ENCODE results near the gene GALNT17. TPM values are rescaled to one million over a fixed set of nuclear protein-coding genes. Genes with fewer than 3 reads are reported as not detected.

Gene GALNT17
- total RNA-seq, 1 experiment from 2014 or later = not detected

DNA sequence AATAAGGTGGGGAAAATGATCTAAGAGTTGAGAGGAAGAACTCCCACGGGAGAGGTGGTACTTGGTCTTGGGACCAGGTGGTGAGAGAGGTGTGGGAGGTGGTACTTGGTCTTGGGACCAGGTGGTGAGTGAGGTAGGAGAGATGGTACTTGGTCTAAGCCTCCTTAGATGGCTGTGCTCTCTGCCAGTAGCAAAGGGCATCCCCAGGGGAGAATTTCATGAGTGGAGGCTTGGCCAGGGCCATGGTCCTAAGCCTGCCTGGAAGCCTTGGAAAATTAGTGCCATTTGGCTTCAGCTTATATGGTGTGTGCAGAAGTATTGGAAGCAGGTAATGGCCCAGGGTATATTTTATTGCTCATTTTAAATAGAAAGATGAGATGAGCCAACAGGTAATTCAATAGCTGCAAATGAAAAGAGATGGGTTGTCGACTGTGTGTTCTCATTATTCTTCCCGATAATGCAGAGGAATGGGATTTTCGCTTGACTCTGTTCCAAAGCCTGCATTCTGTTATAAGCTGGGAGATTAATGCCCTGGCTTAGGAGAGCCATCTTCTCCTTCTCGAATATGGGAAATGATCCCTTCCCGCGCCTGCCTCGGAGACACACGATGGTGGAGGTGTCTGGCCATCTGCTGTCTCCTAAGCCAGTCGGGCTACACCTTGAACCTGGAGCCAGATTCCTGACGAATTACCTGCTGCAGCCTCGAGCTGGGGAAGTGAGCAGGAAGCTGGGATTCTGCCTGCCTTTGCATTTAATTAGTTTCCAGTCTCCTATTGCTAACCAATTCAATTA is 287.8 kb downstream of the GALNT17 start:
- intact Hi-C loops (cut with micrococcal nuclease; ENCODE audit: unreplicated experiment) = no loop called here
- no TSS peak for BruUV-seq (replicated peaks)
- DNase-seq (ENCODE audit: low read depth, low spot score) (no peak), ATAC-seq (no peak)
- no peaks in the 10 kb centered on the region for H3K36me3 ChIP-seq (ENCODE audit: control insufficient read depth, insufficient read depth, low read length)
- no peaks in the 10 kb centered on the region for H3K9me3 ChIP-seq (ENCODE audit: control insufficient read depth, insufficient read depth, low read depth, low read length)
- CTCF ChIA-PET = no interaction called here
- no peaks in the 10 kb centered on the region for H3K27me3 ChIP-seq (ENCODE audit: control insufficient read depth, insufficient read depth, low read length)
- H3K4me1 ChIP-seq (ENCODE audit: control insufficient read depth, insufficient read depth, low read length) = no peaks in the 10 kb centered on the region
- no peak overlapping the region for H3K27ac ChIP-seq (ENCODE audit: low read length)
- H3K4me3 ChIP-seq (ENCODE audit: low read depth in 2 of 2, low read length in 2 of 2) = no peak overlapping the region
- TF ChIP-seq, protein P1, sequence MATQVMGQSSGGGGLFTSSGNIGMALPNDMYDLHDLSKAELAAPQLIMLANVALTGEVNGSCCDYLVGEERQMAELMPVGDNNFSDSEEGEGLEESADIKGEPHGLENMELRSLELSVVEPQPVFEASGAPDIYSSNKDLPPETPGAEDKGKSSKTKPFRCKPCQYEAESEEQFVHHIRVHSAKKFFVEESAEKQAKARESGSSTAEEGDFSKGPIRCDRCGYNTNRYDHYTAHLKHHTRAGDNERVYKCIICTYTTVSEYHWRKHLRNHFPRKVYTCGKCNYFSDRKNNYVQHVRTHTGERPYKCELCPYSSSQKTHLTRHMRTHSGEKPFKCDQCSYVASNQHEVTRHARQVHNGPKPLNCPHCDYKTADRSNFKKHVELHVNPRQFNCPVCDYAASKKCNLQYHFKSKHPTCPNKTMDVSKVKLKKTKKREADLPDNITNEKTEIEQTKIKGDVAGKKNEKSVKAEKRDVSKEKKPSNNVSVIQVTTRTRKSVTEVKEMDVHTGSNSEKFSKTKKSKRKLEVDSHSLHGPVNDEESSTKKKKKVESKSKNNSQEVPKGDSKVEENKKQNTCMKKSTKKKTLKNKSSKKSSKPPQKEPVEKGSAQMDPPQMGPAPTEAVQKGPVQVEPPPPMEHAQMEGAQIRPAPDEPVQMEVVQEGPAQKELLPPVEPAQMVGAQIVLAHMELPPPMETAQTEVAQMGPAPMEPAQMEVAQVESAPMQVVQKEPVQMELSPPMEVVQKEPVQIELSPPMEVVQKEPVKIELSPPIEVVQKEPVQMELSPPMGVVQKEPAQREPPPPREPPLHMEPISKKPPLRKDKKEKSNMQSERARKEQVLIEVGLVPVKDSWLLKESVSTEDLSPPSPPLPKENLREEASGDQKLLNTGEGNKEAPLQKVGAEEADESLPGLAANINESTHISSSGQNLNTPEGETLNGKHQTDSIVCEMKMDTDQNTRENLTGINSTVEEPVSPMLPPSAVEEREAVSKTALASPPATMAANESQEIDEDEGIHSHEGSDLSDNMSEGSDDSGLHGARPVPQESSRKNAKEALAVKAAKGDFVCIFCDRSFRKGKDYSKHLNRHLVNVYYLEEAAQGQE (IDR thresholded peaks at IDR 0.05; ENCODE audit: insufficient read depth in 1 of 2, low read depth in 2 of 2, low read length in 1 of 2) = no peak
- TF ChIP-seq, protein P2, sequence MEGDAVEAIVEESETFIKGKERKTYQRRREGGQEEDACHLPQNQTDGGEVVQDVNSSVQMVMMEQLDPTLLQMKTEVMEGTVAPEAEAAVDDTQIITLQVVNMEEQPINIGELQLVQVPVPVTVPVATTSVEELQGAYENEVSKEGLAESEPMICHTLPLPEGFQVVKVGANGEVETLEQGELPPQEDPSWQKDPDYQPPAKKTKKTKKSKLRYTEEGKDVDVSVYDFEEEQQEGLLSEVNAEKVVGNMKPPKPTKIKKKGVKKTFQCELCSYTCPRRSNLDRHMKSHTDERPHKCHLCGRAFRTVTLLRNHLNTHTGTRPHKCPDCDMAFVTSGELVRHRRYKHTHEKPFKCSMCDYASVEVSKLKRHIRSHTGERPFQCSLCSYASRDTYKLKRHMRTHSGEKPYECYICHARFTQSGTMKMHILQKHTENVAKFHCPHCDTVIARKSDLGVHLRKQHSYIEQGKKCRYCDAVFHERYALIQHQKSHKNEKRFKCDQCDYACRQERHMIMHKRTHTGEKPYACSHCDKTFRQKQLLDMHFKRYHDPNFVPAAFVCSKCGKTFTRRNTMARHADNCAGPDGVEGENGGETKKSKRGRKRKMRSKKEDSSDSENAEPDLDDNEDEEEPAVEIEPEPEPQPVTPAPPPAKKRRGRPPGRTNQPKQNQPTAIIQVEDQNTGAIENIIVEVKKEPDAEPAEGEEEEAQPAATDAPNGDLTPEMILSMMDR (IDR thresholded peaks at IDR 0.05) = no peak
- TF ChIP-seq TCF7L2 (IDR thresholded peaks at IDR 0.05; ENCODE audit: low read depth, low read length) (no peak), SIN3A (IDR thresholded peaks at IDR 0.05; ENCODE audit: borderline replicate concordance, insufficient read depth, low read depth, low read length) (no peak), POLR2AphosphoS5 (IDR thresholded peaks at IDR 0.05; ENCODE audit: low read depth, low read length) (no peak)
- POLR2A ChIA-PET = no interaction called here
- in situ Hi-C loops (cut with HindIII; ENCODE audit: low pct_unique_long_range_greater_than_20kb, low sequenced_read_pairs) = no loop called here

GRCh38 chr7:71422104-71422503 is 290.2 kb downstream of the GALNT17 start:
- Histone ChIP-seq H3K4me1 (ENCODE audit: control insufficient read depth, insufficient read depth, low read length) (no peaks in the 10 kb centered on the region), H3K9me3 (ENCODE audit: control insufficient read depth, insufficient read depth, low read depth, low read length) (no peaks in the 10 kb centered on the region), H3K27ac (ENCODE audit: low read length) (no peak overlapping the region), H3K4me3 (ENCODE audit: low read depth in 2 of 2, low read length in 2 of 2) (no peak overlapping the region), H3K27me3 (ENCODE audit: control insufficient read depth, insufficient read depth, low read length) (no peaks in the 10 kb centered on the region), H3K36me3 (ENCODE audit: control insufficient read depth, insufficient read depth, low read length) (no peaks in the 10 kb centered on the region)
- POLR2A ChIA-PET = no interaction called here
- CTCF ChIA-PET = no interaction called here
- intact Hi-C loops (cut with micrococcal nuclease; ENCODE audit: unreplicated experiment) (no loop called here), in situ Hi-C loops (cut with HindIII; ENCODE audit: low pct_unique_long_range_greater_than_20kb, low sequenced_read_pairs) (no loop called here)
- DNase-seq (ENCODE audit: low read depth, low spot score) (no peak), ATAC-seq (no peak)
- BruUV-seq (replicated peaks) = no TSS peak
- no peak for TF ChIP-seq POLR2AphosphoS5 (IDR thresholded peaks at IDR 0.05; ENCODE audit: low read depth, low read length)
- no peak for TF ChIP-seq TCF7L2 (IDR thresholded peaks at IDR 0.05; ENCODE audit: low read depth, low read length)
- TF ChIP-seq, protein P2 (IDR thresholded peaks at IDR 0.05) = no peak
- TF ChIP-seq SIN3A (IDR thresholded peaks at IDR 0.05; ENCODE audit: borderline replicate concordance, insufficient read depth, low read depth, low read length) = no peak
- TF ChIP-seq, protein P1 (IDR thresholded peaks at IDR 0.05; ENCODE audit: insufficient read depth in 1 of 2, low read depth in 2 of 2, low read length in 1 of 2) = no peak
